ENCODE data around the gene TAPT1. TPM values are rescaled to one million over a fixed set of nuclear protein-coding genes. Genes with fewer than 3 reads are reported as not detected.

Gene TAPT1
- total and polyA plus RNA-seq, 2 donors (not counting 1 experiment from before 2014, with no cell fraction given): 58.4 to 76.0 TPM

GRCh38 chr4:16222957-16223527 lies 3.2 kb downstream of the TAPT1 start:
- Histone ChIP-seq H3K4me1 (ENCODE audit: control insufficient read depth in 2 of 2, insufficient read depth in 2 of 2, low read length in 2 of 2) (peaks cover 31 to 34% of the 10 kb centered on the region in 2 donors), H2AFZ (ENCODE audit: insufficient read depth, low read depth, low read length, poor library complexity, severe bottlenecking) (no peak overlapping the region), H4K20me1 (ENCODE audit: control insufficient read depth, insufficient read depth, low read length, poor library complexity, severe bottlenecking) (peaks cover 57% of the 10 kb centered on the region), H3K9me3 (ENCODE audit: control extremely low read depth in 1 of 3, control insufficient read depth in 2 of 3, insufficient read depth in 1 of 3, low read length in 2 of 3) (no peaks in the 10 kb centered on the region), H3K36me3 (replicated peaks in 1 of 2; ENCODE audit: control extremely low read depth in 1 of 2, control insufficient read depth in 1 of 2, extremely low read depth in 1 of 2, insufficient read depth in 2 of 2, low read length in 1 of 2) (peaks cover 0 to 25% of the 10 kb centered on the region in 2 experiments), H3K79me2 (ENCODE audit: control insufficient read depth, insufficient read depth, low read length) (peaks cover 83% of the 10 kb centered on the region), H3K27me3 (replicated peaks in 1 of 4; ENCODE audit: control extremely low read depth in 1 of 4, control insufficient read depth in 3 of 4, insufficient read depth in 4 of 4, low read length in 3 of 4) (no peaks in the 10 kb centered on the region), H3K4me2 (replicated peaks; ENCODE audit: low read depth, low read length, poor library complexity, severe bottlenecking) (peak overlapping the region; percentile 66), H3K4me3 (ENCODE audit: control extremely low read depth in 1 of 5, extremely low read depth in 1 of 5, insufficient read depth in 1 of 5, low read depth in 2 of 5, low read length in 4 of 5) (peak overlapping the region in 1 of 5 experiments; percentile 20), H3K27ac (ENCODE audit: low read length in 2 of 2) (peak overlapping the region in 1 of 2 donors; percentile 74), H3K9ac (ENCODE audit: low read length) (peak overlapping the region; percentile 72)
- POLR2A ChIA-PET: no interaction called here
- Mint-ChIP-seq H3K27ac (peak overlapping the region; percentile 58), H3K4me1 (peaks cover 52% of the 10 kb centered on the region), H3K4me3 (peak overlapping the region; percentile 59), H3K27me3 (no peaks in the 10 kb centered on the region), H3K9me3 (ENCODE audit: insufficient read depth) (no peaks in the 10 kb centered on the region)
- DNase-seq (no peak), ATAC-seq (ENCODE audit: low read depth) (no peak)
- TF ChIP-seq EZH2 (IDR thresholded peaks at IDR 0.05; ENCODE audit: borderline replicate concordance, insufficient read depth, low read depth, low read length, poor library complexity, severe bottlenecking): no peak
- TF ChIP-seq CTCF (IDR thresholded peaks at IDR 0.05): no peak
- CTCF ChIA-PET: interaction anchor here (1.5 to 1.6 kb wide), 2 partner anchors 17 to 24 kb away, joined by 3 to 15 read pairs; no protein-coding TSS in a partner anchor
- intact Hi-C loops (cut with micrococcal nuclease): loop anchor here (2.0 to 10.0 kb wide), 2 partner anchors 16 to 568 kb away; partner anchors contain the start of gene FBXL5

- intact Hi-C loops (cut with micrococcal nuclease): no loop called here
- H3K27me3 Mint-ChIP-seq: no peaks in the 10 kb centered on the region
- no peaks in the 10 kb centered on the region for H3K27me3 ChIP-seq (replicated peaks in 1 of 4; ENCODE audit: control extremely low read depth in 1 of 4, control insufficient read depth in 3 of 4, insufficient read depth in 4 of 4, low read length in 3 of 4)
- TF ChIP-seq CTCF (IDR thresholded peaks at IDR 0.05) (no peak), EZH2 (IDR thresholded peaks at IDR 0.05; ENCODE audit: borderline replicate concordance, insufficient read depth, low read depth, low read length, poor library complexity, severe bottlenecking) (no peak)
- no peaks in the 10 kb centered on the region for H3K9me3 Mint-ChIP-seq (ENCODE audit: insufficient read depth)
- peaks cover 33 to 45% of the 10 kb centered on the region in 2 donors for H3K4me1 ChIP-seq (ENCODE audit: control insufficient read depth in 2 of 2, insufficient read depth in 2 of 2, low read length in 2 of 2)
- DNase-seq (no peak), ATAC-seq (ENCODE audit: low read depth) (no peak)
- ChIA-PET CTCF (interaction anchor here (1.4 to 3.5 kb wide), 5 partner anchors 11 to 45 kb away, joined by 3 to 19 read pairs (median 8); no protein-coding TSS in a partner anchor), POLR2A (interaction anchor here (0.6 kb wide), 1 partner anchor 45 kb away, joined by 3 read pairs; no protein-coding TSS in a partner anchor)
- H3K4me1 Mint-ChIP-seq: peaks cover 61% of the 10 kb centered on the region
- H3K4me3 Mint-ChIP-seq: no peak overlapping the region
- no peak overlapping the region for H2AFZ ChIP-seq (ENCODE audit: insufficient read depth, low read depth, low read length, poor library complexity, severe bottlenecking)
- peak overlapping the region in 1 of 2 donors; percentile 9 for H3K27ac ChIP-seq (ENCODE audit: low read length in 2 of 2)
- H3K4me2 ChIP-seq (replicated peaks; ENCODE audit: low read depth, low read length, poor library complexity, severe bottlenecking): peak overlapping the region; percentile 4
- no peak overlapping the region for H3K9ac ChIP-seq (ENCODE audit: low read length)
- H4K20me1 ChIP-seq (ENCODE audit: control insufficient read depth, insufficient read depth, low read length, poor library complexity, severe bottlenecking): peaks cover 87% of the 10 kb centered on the region
- no peaks in the 10 kb centered on the region for H3K9me3 ChIP-seq (ENCODE audit: control extremely low read depth in 1 of 3, control insufficient read depth in 2 of 3, insufficient read depth in 1 of 3, low read length in 2 of 3)
- peaks cover 0 to 32% of the 10 kb centered on the region in 2 experiments for H3K36me3 ChIP-seq (replicated peaks in 1 of 2; ENCODE audit: control extremely low read depth in 1 of 2, control insufficient read depth in 1 of 2, extremely low read depth in 1 of 2, insufficient read depth in 2 of 2, low read length in 1 of 2)
- H3K4me3 ChIP-seq (ENCODE audit: control extremely low read depth in 1 of 5, extremely low read depth in 1 of 5, insufficient read depth in 1 of 5, low read depth in 2 of 5, low read length in 4 of 5): no peak overlapping the region
- no peak overlapping the region for H3K27ac Mint-ChIP-seq
- peaks cover 98% of the 10 kb centered on the region for H3K79me2 ChIP-seq (ENCODE audit: control insufficient read depth, insufficient read depth, low read length)
Measured at GRCh38 chr4:16218950-16219349, 7.3 kb downstream of the TAPT1 start.

All from B cell (primary cell).